PC-3 (cell line): ENCODE measurements around the gene SLC27A3. TPM values are rescaled to one million over a fixed set of nuclear protein-coding genes. Genes with fewer than 3 reads are reported as not detected.

ENCODE experiments used
- ATAC-seq: fragments of 200-7000 bp; cut with Tn5 transposase; 2 replicates; pipeline ENCODE4 v1.9.1; 2020; ENCODE audit warnings: mild to moderate bottlenecking, moderate library complexity
- BruUV-seq: library from RNA; stranded (reverse); fragments of 400-500 nt; replicated peaks from 2 replicates; lab custom pipeline; 2021; lab: Mats Ljungman, UMichigan
- CTCF ChIA-PET: fragments of 300-600 bp; sonication (Branson Sonifier 250); formaldehyde crosslinking; loops from one replicate; lab custom pipeline; 2022; ENCODE audit warnings: antibody characterized with exemption; lab: Charles Lee
- POLR2A ChIA-PET: fragments of 300-600 bp; sonication (Branson Sonifier 250); formaldehyde crosslinking; loops from one replicate; lab custom pipeline; 2022; ENCODE audit warnings: antibody characterized with exemption; ENCODE audit not compliant: unreplicated experiment; lab: Charles Lee
- DNase-seq: peaks from one replicate; pipeline ENCODE4 v3.0.0-alpha.2; 2015
- H2AFZ ChIP-seq: fragments of 300-600 bp; sonication (generic); 2 replicates; pipeline ENCODE4 v1.6.0; 2016; ENCODE audit warnings: antibody characterized with exemption, low read length
- H3F3A ChIP-seq: fragments of 300-600 bp; sonication (generic); one replicate; pipeline ENCODE4 v1.6.0; 2017; ENCODE audit warnings: antibody characterized with exemption, low read length, control low read depth, mild to moderate bottlenecking; ENCODE audit not compliant: unreplicated experiment
- H3K27ac ChIP-seq: fragments of 300-600 bp; sonication (generic); 2 replicates; pipeline ENCODE4 v1.5.1; 2016; ENCODE audit warnings: mild to moderate bottlenecking, low read length
- H3K27me3 ChIP-seq: fragments of 300-600 bp; sonication (generic); 2 replicates; pipeline ENCODE4 v1.6.1; 2016; ENCODE audit warnings: low read length, mixed read lengths
- H3K36me3 ChIP-seq: fragments of 300-600 bp; sonication (generic); 2 replicates; pipeline ENCODE4 v1.6.1; 2016; ENCODE audit warnings: low read depth, mixed run types, low read length, mixed read lengths
- H3K4me1 ChIP-seq: fragments of 300-600 bp; sonication (generic); 2 replicates; pipeline ENCODE4 v1.5.1; 2016; ENCODE audit warnings: low read length; ENCODE audit not compliant: insufficient read depth
- H3K4me2 ChIP-seq: fragments of 300-600 bp; sonication (generic); 2 replicates; pipeline ENCODE4 v1.6.0; 2016; ENCODE audit warnings: low read length
- H3K4me3 ChIP-seq: fragments of 300-600 bp; sonication (generic); 2 replicates; pipeline ENCODE4 v1.5.1; 2016; ENCODE audit warnings: mild to moderate bottlenecking, low read length, mixed read lengths
- H3K79me2 ChIP-seq: fragments of 300-600 bp; sonication (generic); 2 replicates; pipeline ENCODE4 v1.6.1; 2017; ENCODE audit warnings: low read length, mixed read lengths
- H3K9ac ChIP-seq: fragments of 300-600 bp; sonication (generic); 2 replicates; pipeline ENCODE4 v1.6.0; 2016; ENCODE audit warnings: mild to moderate bottlenecking, low read length
- H3K9me2 ChIP-seq: fragments of 300-600 bp; sonication (generic); replicated peaks from 2 replicates; pipeline ENCODE4 v1.6.1; 2016; ENCODE audit warnings: mixed run types, low read length, mixed read lengths
- H3K9me3 ChIP-seq: fragments of 300-600 bp; sonication (generic); 2 replicates; pipeline ENCODE4 v1.6.1; 2016; ENCODE audit warnings: low read length, mixed read lengths
- H4K20me1 ChIP-seq: fragments of 300-600 bp; sonication (generic); 2 replicates; pipeline ENCODE4 v1.6.1; 2016; ENCODE audit warnings: low read length, mixed read lengths
- EZH2 ChIP-seq: fragments of 300-600 bp; sonication (generic); IDR thresholded peaks from one replicate; pipeline ENCODE4 v1.6.1; 2017; ENCODE audit warnings: antibody characterized with exemption, mild to moderate bottlenecking, low read length; ENCODE audit not compliant: unreplicated experiment
- EZH2phosphoT487 ChIP-seq: fragments of 300-600 bp; sonication (generic); IDR thresholded peaks from 2 replicates; pipeline ENCODE4 v1.6.1; 2018; ENCODE audit warnings: mild to moderate bottlenecking, antibody characterized with exemption, low read length, borderline replicate concordance
- intact Hi-C: fragments of 100-400 bp; cut with micrococcal nuclease; formaldehyde crosslinking; loops from 2 replicates; pipeline ENCODE4 v1.9.0; 2023
- total RNA-seq: library from RNA; depleted of rRNA; stranded (reverse); fragments of >200 nt; gene quantifications from 2 replicates; pipeline ENCODE4 v1.2.3, GENCODE V29; 2014
- TF ChIP-seq, protein P1 (sequence below): fragments of 300-600 bp; sonication (generic); conservative IDR thresholded peaks from 2 replicates; pipeline ENCODE4 v1.5.1; 2017; ENCODE audit warnings: antibody characterized with exemption, low read depth, mild to moderate bottlenecking, low read length

SLC27A3 gene
- total RNA-seq, 1 experiment from 2014 or later, result 6.3 TPM

DNA sequence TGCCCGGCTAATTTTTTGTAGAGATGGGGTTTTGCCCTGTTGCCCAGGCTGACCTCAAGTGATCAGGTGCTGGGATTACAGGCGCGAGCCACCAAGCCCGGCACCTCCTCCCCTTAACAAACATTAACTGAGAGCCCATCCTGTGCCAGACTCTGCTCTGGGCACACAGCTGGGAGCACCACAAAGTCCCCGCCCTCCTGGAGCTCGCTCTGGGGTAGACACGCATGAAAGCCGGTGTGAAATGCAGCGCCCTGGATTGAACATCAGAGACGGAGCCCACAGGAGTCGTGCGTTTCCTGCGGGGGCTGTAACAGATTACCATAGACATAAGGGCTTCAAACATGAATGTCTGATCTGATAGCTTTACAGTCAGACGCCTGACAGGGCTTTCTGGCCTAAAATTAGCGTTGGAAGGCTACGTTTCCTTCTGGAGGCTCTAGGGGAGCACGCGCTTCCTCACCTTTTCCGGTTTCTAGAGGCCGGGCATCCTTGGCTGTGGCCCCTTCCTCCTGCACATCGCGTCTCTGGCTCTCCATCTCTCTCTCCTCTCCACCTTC is 14.3 kb downstream of the SLC27A3 start:
- H4K20me1 ChIP-seq, result no peaks in the 10 kb centered on the region
- no peak overlapping the region for H3K27ac ChIP-seq
- no peak for ATAC-seq
- no peaks in the 10 kb centered on the region for H3F3A ChIP-seq
- no peaks in the 10 kb centered on the region for H3K36me3 ChIP-seq
- POLR2A ChIA-PET, result no interaction called here
- intact Hi-C loops, result no loop called here
- H3K4me2 ChIP-seq, result no peak overlapping the region
- TF ChIP-seq EZH2phosphoT487, result no peak
- TF ChIP-seq, protein P1, sequence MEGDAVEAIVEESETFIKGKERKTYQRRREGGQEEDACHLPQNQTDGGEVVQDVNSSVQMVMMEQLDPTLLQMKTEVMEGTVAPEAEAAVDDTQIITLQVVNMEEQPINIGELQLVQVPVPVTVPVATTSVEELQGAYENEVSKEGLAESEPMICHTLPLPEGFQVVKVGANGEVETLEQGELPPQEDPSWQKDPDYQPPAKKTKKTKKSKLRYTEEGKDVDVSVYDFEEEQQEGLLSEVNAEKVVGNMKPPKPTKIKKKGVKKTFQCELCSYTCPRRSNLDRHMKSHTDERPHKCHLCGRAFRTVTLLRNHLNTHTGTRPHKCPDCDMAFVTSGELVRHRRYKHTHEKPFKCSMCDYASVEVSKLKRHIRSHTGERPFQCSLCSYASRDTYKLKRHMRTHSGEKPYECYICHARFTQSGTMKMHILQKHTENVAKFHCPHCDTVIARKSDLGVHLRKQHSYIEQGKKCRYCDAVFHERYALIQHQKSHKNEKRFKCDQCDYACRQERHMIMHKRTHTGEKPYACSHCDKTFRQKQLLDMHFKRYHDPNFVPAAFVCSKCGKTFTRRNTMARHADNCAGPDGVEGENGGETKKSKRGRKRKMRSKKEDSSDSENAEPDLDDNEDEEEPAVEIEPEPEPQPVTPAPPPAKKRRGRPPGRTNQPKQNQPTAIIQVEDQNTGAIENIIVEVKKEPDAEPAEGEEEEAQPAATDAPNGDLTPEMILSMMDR, result no peak
- no peak for TF ChIP-seq EZH2
- no TSS peak for BruUV-seq
- no peaks in the 10 kb centered on the region for H3K27me3 ChIP-seq
- CTCF ChIA-PET, result no interaction called here
- H3K9me3 ChIP-seq, result no peaks in the 10 kb centered on the region
- no peak for DNase-seq
- H3K79me2 ChIP-seq, result no peaks in the 10 kb centered on the region
- H3K9me2 ChIP-seq, result no peaks in the 10 kb centered on the region
- H2AFZ ChIP-seq, result peak overlapping the region; percentile 7; the same call in 1 of the 2 replicates
- no peaks in the 10 kb centered on the region for H3K4me1 ChIP-seq
- no peak overlapping the region for H3K4me3 ChIP-seq
- H3K9ac ChIP-seq, result no peak overlapping the region

DNA sequence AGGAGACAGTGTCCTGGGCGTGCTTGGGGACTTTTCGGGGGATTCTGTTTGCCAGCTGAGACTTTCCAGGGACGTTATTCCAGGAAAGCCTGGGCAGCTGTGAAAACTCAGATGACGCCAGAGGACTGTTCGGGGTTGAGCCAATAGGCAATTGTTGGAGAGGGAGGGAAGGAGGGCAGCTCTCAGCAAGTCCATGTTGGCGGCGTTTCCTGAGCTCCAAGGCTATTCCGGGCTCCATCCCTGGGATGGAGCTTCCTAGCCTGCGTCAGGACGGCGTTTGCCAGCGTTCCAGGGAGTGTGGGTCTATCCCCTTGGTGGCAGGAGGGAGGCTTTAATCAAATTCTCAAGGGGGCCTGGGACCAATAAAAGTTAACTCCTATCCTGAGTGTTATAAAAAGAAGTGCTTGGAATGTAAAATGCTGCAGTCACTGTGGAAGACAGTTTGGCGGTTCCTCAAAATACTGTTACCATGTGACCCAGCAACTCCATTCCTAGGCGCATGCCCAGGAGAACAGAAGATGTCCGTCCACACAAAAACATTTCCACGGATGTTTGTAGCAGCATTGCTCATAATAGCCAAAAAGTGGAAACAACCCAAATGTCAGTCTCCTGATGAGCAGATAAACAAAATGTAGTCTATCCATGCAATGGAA is 15.2 kb downstream of the SLC27A3 start:
- no peak overlapping the region for H3K4me3 ChIP-seq

More for the DNA sequence above, 15.2 kb downstream of the SLC27A3 start:
- H4K20me1 ChIP-seq, result no peaks in the 10 kb centered on the region
- H2AFZ ChIP-seq, result peak overlapping the region; percentile 7; the same call in 1 of the 2 replicates
- intact Hi-C loops, result no loop called here
- H3K4me2 ChIP-seq, result no peak overlapping the region
- no peak overlapping the region for H3K27ac ChIP-seq
- H3K9me2 ChIP-seq, result no peaks in the 10 kb centered on the region
- no peak for DNase-seq
- H3F3A ChIP-seq, result no peaks in the 10 kb centered on the region
- no peaks in the 10 kb centered on the region for H3K4me1 ChIP-seq
- H3K36me3 ChIP-seq, result no peaks in the 10 kb centered on the region
- TF ChIP-seq EZH2phosphoT487 (no peak), EZH2 (no peak)
- TF ChIP-seq, protein P1, result no peak
- H3K9me3 ChIP-seq, result no peaks in the 10 kb centered on the region
- POLR2A ChIA-PET, result no interaction called here
- ATAC-seq, result no peak
- H3K27me3 ChIP-seq, result no peaks in the 10 kb centered on the region
- BruUV-seq, result no TSS peak
- H3K79me2 ChIP-seq, result no peaks in the 10 kb centered on the region
- no peak overlapping the region for H3K9ac ChIP-seq
- CTCF ChIA-PET, result no interaction called here
